Left hindlimb (tissue), 1 donor: ENCODE data around the gene IFI27L2.

Experiments used
- DNase-seq: peaks from one replicate; pipeline ENCODE4 v3.0.0-alpha.2; 2018

The IFI27L2 gene

DNA sequence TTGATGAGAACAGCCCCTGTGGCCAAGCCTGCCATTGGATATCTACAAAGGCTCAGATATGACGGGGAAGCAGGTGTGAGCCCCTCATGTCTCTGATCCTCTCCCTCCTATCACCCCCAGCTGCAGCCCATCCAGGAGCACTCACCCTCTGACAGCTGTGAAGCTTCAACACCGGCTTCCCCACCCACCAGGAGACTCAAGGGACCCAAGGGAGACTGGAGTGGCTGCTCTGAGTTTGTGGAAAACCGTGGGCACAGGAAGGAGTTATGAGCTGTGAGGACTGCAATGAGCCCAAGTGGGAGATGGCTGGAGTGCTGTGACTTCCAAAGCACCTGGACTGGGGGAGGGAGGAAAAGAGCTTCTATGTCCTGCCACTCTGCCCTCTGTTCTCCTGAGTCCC is 7.9 kb downstream of the IFI27L2 start:
- no peak for DNase-seq

GRCh38 chr14:94120667-94121340 is 8.6 kb downstream of the IFI27L2 start:
- DNase-seq: no peak

GRCh38 chr14:94119071-94119470 is 10.3 kb downstream of the IFI27L2 start:
- DNase-seq: no peak

DNA sequence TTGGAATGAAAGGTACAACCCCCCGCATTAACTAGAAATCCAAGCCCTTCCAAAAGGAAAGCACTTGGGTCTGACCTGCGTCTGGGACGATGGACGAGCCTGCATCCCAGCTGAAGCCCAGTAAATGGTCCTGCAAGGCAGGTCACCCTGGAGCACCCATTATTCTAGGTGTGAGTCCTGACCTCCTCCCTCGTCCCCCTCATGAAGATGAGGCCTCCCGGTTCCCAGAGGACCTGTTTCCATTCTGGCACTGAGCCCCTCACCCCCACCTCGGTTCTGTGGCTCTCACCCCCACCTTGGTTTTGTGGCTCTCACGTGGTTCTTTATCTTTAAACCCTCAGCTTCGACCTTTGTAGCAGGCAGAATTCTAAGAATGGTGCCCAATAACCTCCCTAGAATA is 11.5 kb downstream of the IFI27L2 start:
- DNase-seq: no peak

DNA sequence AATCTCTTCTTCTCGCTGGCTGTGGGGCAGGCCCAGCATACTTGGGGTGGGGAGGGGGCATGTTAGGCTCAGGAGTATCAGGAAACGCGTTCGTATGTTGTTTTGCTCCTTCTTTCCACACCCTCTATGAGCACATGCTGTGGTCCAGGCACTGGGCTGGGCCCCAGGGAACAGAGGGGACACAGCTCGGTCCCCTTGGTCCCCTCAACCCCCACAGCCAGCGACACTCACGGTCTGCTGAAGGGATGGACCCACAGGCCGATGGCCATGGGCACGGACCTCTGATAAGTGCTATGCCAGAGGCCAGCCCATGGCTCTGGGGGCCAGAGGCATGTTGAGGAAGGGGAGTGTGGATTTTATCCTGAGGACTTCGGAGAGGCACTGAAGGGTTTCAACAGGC is 12.7 kb downstream of the IFI27L2 start:
- DNase-seq: no peak

DNA sequence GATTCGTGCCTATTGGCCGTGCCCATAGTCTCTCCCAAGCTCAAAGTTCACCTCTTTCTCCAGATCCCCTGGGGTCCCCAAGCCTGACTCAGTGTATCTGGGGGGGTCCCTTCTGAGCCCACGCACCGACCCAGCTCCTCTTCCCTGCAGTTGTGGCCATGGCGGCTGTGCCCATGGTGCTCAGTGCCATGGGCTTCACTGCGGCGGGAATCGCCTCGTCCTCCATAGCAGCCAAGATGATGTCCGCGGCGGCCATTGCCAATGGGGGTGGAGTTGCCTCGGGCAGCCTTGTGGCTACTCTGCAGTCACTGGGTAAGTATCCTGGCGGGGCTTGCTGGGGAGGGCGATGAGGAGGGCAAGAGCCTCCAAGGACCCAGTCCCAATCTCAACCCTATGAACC is 13.8 kb downstream of the IFI27L2 start:
- DNase-seq: no peak

- no peak for DNase-seq
These were observed 14.3 kb downstream of the IFI27L2 start for GRCh38 chr14:94115058-94115591.

DNA sequence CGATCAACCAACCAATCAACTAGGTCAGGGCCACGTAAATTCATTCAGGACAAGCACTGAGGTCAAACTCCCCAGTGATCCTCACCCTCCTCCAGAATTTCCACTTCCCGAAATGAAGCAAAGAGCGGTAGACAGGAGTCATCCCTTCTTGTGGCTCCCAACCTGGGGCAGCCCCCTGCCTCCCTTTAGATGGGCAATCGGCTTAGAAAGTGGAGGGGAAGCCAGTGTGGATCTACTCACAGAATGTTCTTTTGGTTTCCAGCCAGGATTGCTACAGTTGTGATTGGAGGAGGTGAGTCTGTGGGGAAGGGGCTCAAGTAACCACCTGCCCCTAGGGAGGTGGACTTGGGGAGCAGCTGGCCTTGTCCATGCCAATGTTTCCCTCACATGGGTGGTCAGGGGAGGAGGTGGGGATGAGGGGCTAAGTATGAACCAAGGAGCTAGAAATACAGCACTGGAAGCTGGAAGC is 14.8 kb downstream of the IFI27L2 start:
- no peak for DNase-seq

DNA sequence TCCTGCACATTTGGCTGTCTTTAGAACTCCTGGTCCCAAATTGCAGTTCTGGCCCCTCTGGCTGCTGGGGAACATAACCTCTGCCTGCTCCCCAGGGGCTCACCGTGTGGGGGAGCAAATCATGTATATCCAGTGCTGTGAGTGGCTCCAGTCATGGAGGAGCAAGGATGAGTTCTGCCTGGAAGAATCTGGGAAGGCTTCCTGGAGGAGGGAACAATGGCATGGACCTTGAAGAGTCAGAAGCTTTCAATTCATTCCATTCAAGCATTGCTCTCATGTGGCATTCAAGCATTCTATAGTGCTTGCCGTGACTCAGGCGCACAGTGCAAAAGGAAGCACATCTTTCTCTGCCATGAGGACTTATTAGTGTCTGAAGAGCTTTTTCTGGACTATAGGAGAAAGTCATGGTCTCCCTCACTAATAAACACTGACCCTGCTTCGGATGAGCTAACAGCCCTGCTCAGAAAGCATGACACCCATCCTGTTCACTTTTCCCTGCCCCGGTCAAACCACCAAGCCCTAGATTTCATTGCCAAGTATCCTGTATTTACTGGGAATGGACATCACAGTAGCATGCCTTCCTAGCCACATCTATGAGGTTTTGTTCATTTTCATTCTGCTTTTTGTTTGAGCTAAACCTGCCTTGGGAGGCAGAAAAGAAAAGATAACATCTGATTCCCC is 15.4 kb downstream of the IFI27L2 start:
- no peak for DNase-seq

DNA sequence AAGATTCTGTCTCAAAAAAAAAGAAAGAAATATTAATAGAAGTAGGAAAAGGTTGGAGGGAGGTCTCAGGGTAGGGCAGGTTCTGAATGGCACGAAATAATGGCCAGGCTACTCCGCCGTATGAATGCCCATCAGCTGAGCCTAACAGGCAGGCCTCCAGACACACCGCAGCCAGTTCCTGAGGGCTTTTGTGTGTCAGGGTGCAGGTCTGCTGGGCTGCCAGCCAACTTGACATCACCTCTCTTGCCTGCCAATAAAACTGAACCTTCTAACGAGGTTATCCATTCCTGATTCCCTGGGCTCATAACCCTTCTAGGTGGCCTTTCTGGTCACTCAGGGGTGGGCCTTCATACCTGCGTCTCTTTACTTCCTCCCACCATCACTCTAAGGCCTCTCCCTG is 15.9 kb downstream of the IFI27L2 start:
- DNase-seq: no peak

DNA sequence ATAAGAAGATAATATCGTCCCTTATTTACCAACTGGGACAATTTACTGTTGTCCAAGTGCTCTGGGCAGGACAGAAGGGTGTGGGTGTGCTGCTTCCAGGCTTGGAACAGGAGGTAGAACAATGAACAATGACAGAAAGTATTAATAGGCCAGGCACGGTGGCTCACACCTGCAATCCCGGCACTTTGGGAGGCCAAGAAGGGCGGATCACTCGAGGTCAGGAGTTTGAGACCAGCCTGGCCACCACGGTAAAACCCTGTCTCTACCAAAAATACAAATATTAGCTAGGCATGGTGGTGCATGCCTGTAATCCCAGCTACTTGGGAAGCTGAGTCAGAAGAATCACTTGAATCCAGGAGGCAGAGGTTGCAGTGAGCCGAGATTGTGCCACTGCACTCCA is 16.3 kb downstream of the IFI27L2 start:
- no peak for DNase-seq

GRCh38 chr14:94112513-94113063 is 16.8 kb downstream of the IFI27L2 start:
- no peak for DNase-seq

GRCh38 chr14:94111276-94112095 is 17.9 kb downstream of the IFI27L2 start:
- no peak for DNase-seq

DNA sequence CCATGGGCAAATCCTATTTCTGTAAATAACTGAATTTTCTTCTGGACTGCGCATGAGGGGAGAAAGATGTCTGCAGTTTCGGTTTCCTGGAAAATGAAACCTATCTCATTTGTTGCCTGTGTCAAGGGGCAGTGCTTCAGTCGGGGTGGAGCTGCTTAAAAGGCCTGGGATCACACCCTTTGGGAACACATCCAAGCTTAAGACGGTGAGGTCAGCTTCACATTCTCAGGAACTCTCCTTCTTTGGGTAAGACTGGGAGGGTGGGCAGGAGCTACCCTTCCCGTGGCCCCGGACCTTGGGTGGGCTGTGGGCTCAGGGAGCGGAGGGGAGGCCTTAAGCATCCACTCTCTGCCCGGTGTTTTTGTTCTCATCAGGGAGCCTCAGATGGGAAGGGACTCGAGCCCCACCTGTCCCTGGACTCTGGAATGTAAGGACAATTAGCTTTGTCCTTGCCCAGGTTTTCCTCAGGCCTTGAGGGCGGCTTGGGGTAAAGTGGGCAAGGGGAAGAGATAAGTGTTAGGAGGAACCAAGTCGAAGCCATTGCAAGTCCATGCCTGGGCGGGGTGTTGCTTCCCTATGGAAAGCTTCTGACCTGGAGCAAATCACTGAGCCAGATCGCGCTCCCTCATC is 18.7 kb downstream of the IFI27L2 start, which contains the start of gene IFI27:
TSS of gene IFI27 (plus strand) at position 185 of the 630 bp plus-strand sequence.
- no peak for DNase-seq

DNA sequence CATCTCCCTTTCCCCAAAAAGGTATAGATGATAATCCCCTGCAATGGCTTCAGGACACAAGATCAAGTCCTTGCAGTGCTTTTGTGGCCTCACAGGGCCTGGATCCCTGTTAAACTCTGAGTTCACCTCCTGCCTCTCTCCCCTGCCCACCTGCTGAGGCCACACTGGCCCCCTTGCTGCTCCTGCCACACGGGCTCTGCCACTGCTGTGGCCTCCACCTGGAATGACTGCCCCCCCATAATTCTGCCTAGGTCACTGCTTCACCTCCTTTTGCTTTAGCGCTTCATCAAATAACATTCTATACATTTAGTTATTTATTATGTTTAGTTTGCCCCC is 19.5 kb downstream of the IFI27L2 start:
- DNase-seq: no peak

DNA sequence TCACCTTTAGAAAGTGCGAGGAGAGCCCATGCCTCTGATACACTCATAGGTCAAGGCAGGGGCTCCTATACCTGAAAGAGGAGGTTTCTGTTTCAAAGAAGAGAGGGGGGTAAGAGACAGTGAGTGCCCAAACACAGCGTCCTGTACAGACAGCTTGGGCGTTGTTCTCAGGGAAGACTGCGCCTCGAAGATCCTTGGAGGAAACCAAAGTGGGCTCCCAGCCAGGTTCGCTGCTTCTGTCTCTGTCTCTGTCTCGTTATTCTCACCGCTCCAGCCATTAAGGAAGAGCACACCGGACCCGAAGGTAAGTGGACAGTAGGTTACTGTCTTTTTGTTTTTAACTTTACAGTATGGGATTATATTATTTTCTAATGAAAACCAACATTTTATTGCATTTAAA is 24.7 kb downstream of the IFI27L2 start:
- DNase-seq: no peak

DNA sequence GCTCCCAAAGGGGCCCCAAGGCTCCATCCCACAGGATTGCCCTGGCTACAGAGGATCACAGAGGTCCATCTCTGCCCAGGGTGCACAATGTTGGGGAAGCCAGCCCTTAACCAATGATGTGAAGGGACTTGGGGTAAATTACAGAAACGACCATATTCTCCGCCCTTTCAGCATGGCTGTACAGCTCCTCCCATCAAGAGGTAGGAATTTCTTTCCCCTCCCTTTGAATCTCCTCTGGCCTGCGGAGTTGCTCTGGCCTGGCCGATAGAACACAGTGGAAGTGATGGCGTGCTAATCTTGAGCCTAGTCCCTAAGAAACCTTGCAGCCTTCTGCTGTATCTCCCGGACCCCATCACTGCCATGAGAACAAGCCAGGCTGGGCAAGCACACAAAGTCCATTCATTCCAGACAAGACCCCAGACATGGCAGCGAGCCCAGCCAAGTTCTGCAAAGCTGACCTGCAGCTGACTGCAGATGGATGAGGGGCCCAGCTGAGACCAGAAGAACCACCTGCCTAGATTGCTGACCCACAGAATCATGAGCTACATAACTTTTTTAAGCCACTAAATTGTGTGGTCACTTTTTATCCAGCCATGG is 25.8 kb downstream of the IFI27L2 start:
- no peak for DNase-seq

DNA sequence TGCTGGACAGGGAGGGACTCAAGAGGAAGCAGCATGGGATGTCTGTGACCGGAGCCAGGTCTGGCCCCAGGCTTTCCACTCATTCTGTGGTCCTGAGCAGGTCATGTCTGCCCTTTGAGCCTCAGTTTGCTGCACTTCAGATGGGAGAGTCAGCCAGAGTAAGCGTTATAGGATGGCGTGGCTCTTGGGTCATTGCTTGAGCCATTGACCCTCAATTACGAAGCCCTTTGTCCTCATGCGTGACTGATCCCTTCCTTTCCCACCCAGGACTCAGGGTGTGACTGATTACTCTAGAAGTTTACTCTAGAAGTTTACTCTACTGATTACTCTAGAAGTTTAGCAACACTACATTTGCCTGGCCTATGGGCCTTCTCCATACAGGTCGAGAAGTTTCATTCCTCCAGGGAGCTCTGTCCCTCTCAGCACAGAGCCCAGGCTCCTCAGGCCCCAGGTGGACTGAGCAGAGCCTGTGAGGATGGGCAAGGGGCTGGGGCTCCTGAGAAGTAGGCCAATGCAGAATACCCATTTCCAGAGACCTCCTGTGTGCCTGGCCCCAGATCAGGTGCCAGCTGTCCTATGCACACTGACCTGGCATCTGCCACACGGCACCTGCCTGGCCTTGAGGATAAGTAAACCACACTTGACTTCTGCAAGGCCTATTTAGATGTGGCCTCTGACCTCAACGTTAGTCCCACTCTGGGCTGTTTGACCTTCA is 26.5 kb downstream of the IFI27L2 start:
- no peak for DNase-seq

GRCh38 chr14:94101748-94102147 is 27.7 kb downstream of the IFI27L2 start:
- no peak for DNase-seq

DNA sequence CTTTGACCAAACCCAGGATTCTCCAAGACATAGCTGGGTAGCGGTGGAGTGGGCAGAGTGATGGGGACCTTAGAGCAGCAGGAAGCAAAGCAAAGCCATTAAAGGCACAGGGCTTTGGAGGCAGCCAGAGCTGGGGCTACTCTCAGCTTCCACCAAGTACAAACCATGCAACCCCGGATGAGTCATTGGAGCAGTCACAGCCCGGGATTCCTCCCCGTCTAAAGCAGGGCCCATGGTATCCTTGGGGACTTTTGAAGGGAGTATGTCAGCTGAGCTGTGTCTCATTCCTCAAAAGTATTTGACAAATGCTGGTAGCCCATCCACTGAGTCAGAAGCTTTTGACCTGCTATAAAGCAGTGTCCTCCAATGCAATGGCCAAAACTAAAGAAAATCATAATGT is 28.6 kb downstream of the IFI27L2 start:
- DNase-seq: no peak

DNA sequence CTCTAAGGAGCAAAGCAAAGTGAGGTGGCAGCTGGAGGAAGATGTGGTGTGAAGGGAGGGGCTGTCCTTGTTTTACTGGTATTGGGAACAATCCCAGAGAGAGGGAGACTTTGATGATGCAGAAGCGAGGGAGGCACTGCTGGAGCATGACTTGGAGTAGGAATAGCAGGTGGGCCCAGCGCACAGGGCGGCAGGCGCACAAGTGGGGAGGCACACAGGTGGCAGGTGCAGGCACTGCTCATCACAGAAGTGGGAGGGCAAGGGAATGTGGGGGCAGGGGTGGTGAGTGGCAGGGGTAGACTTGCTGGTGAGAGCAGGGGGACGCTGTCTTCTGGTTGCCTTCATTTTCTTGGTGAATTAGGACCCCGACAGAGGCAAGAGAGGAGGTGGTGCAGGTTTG is 30.4 kb downstream of the IFI27L2 start:
- DNase-seq: no peak
